ENCODE data around the gene USP6NL.
"Not testable (repeated sequence)": the region's sequence is repeated elsewhere in the genome, so short reads cannot be mapped to it uniquely, and the experiment has no call there.

Gene USP6NL

DNA sequence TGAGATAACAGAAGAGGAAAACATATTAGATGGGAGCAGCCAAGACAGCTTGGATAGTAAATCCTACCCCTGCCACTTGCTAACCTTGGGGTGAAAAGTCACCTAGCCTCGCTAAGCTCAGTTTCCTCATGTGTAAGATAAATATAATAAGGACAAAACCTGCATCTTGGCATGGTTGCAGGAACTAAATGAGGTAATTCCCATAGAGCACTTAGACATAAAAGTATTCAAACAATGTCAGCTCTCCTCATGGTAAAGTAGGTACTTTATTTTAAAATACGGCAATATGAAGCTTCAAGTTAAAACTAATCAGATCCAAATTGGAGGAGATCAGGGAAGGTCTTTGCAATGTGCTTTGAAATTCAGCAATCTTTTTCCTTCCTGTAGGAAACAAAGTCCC, 113.1 kb downstream of the USP6NL start:
- H4K20me1 ChIP-seq (ENCODE audit: insufficient read depth, low read length, poor library complexity, severe bottlenecking): no peaks in the 10 kb centered on the region
- H3K9ac ChIP-seq (ENCODE audit: low read depth, low read length, poor library complexity, severe bottlenecking): no peak overlapping the region
- peaks cover 7% of the 10 kb centered on the region for H3K4me1 ChIP-seq (ENCODE audit: insufficient read depth, low read length, poor library complexity, severe bottlenecking)
- H3K9me2 ChIP-seq (replicated peaks; ENCODE audit: low read depth, low read length): no peaks in the 10 kb centered on the region
- H3K4me2 ChIP-seq (ENCODE audit: low read depth, low read length, poor library complexity, severe bottlenecking): no peak overlapping the region
- TF ChIP-seq, protein P1, sequence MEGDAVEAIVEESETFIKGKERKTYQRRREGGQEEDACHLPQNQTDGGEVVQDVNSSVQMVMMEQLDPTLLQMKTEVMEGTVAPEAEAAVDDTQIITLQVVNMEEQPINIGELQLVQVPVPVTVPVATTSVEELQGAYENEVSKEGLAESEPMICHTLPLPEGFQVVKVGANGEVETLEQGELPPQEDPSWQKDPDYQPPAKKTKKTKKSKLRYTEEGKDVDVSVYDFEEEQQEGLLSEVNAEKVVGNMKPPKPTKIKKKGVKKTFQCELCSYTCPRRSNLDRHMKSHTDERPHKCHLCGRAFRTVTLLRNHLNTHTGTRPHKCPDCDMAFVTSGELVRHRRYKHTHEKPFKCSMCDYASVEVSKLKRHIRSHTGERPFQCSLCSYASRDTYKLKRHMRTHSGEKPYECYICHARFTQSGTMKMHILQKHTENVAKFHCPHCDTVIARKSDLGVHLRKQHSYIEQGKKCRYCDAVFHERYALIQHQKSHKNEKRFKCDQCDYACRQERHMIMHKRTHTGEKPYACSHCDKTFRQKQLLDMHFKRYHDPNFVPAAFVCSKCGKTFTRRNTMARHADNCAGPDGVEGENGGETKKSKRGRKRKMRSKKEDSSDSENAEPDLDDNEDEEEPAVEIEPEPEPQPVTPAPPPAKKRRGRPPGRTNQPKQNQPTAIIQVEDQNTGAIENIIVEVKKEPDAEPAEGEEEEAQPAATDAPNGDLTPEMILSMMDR (conservative IDR thresholded peaks at IDR 0.05; ENCODE audit: low read length): no peak
- TF ChIP-seq EZH2phosphoT487 (IDR thresholded peaks at IDR 0.05; ENCODE audit: borderline replicate concordance): no peak
- H3F3A ChIP-seq (ENCODE audit: low read depth): no peaks in the 10 kb centered on the region
- no peaks in the 10 kb centered on the region for H3K27me3 ChIP-seq (ENCODE audit: insufficient read depth, low read length, poor library complexity, severe bottlenecking)
- peaks cover 28% of the 10 kb centered on the region; the same call in 1 of the 2 replicates for H3K36me3 ChIP-seq (ENCODE audit: insufficient read depth, low read length)
- no peaks in the 10 kb centered on the region for H3K79me2 ChIP-seq (ENCODE audit: insufficient read depth, low read length)
- no peaks in the 10 kb centered on the region for H3K9me3 ChIP-seq (ENCODE audit: insufficient read depth, low read depth, low read length)
- no peak overlapping the region for H2AFZ ChIP-seq (ENCODE audit: low read length)
- H3K4me3 ChIP-seq (ENCODE audit: low read length, poor library complexity, severe bottlenecking): no peak overlapping the region

DNA sequence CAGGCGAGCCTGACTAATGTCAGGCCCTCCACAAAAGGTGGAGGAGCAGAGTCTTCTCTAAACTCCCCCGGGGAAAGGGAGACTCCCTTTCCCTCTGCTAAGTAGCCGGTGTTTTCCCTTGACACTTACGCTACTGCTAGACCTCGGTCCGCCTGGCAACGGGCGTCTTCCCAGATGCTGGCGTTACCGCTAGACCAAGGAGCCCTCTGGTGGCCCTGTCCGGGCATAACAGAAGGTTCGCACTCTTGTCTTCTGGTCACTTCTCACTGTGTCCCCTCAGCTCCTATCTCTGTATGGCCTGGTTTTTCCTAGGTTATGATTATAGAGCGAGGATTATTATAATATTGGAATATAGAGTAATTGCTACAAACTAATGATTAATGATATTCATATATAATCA, 116.5 kb downstream of the USP6NL start:
- H3K4me3 ChIP-seq (ENCODE audit: low read length, poor library complexity, severe bottlenecking); H3K4me1 ChIP-seq (ENCODE audit: insufficient read depth, low read length, poor library complexity, severe bottlenecking); H3K79me2 ChIP-seq (ENCODE audit: insufficient read depth, low read length); H4K20me1 ChIP-seq (ENCODE audit: insufficient read depth, low read length, poor library complexity, severe bottlenecking); H3K4me2 ChIP-seq (ENCODE audit: low read depth, low read length, poor library complexity, severe bottlenecking); H3K9me2 ChIP-seq (replicated peaks; ENCODE audit: low read depth, low read length); H3F3A ChIP-seq (ENCODE audit: low read depth); H3K9me3 ChIP-seq (ENCODE audit: insufficient read depth, low read depth, low read length); H3K9ac ChIP-seq (ENCODE audit: low read depth, low read length, poor library complexity, severe bottlenecking); H2AFZ ChIP-seq (ENCODE audit: low read length); H3K27me3 ChIP-seq (ENCODE audit: insufficient read depth, low read length, poor library complexity, severe bottlenecking): not testable (repeated sequence)
- TF ChIP-seq, protein P1 (conservative IDR thresholded peaks at IDR 0.05; ENCODE audit: low read length): peak; percentile 33
- peaks cover 57% of the 10 kb centered on the region for H3K36me3 ChIP-seq (ENCODE audit: insufficient read depth, low read length)

DNA sequence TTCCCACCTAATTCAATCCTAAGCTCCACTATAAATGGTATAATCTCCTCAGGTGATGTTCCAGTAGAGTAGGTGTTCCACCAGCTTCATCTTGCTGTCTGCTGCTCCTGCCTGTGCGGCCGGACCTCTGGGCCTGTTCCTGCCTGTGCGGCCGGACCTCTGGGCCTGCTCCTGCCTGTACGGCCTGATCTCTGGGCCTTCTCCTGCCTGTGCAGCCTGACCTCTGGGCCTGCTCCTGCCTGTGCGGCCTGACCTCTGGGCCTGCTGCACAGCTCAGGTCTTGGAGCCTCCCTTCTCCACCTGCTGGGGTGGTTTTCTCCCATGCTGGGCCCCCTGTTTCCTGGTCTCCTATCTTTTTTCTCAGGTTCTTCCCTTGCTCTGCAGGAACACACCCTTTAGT, 117.8 kb downstream of the USP6NL start:
- H3K4me2 ChIP-seq (ENCODE audit: low read depth, low read length, poor library complexity, severe bottlenecking): no peak overlapping the region
- H3K9me3 ChIP-seq (ENCODE audit: insufficient read depth, low read depth, low read length): no peaks in the 10 kb centered on the region
- no peak overlapping the region for H3K9ac ChIP-seq (ENCODE audit: low read depth, low read length, poor library complexity, severe bottlenecking)
- H3K27me3 ChIP-seq (ENCODE audit: insufficient read depth, low read length, poor library complexity, severe bottlenecking): no peaks in the 10 kb centered on the region
- H3K79me2 ChIP-seq (ENCODE audit: insufficient read depth, low read length): no peaks in the 10 kb centered on the region
- H3K4me3 ChIP-seq (ENCODE audit: low read length, poor library complexity, severe bottlenecking): no peak overlapping the region
- no peaks in the 10 kb centered on the region for H3K9me2 ChIP-seq (replicated peaks; ENCODE audit: low read depth, low read length)
- peaks cover 4% of the 10 kb centered on the region for H3K4me1 ChIP-seq (ENCODE audit: insufficient read depth, low read length, poor library complexity, severe bottlenecking)
- H4K20me1 ChIP-seq (ENCODE audit: insufficient read depth, low read length, poor library complexity, severe bottlenecking): no peaks in the 10 kb centered on the region
- H2AFZ ChIP-seq (ENCODE audit: low read length): no peak overlapping the region
- TF ChIP-seq, protein P1 (conservative IDR thresholded peaks at IDR 0.05; ENCODE audit: low read length): no peak
- H3K36me3 ChIP-seq (ENCODE audit: insufficient read depth, low read length): peaks cover 52% of the 10 kb centered on the region
- no peaks in the 10 kb centered on the region for H3F3A ChIP-seq (ENCODE audit: low read depth)
